Fibroblast of villous mesenchyme (primary cell): Measurements from ENCODE around the gene DACH1. TPM values are rescaled to one million over a fixed set of nuclear protein-coding genes. Genes with fewer than 3 reads are reported as not detected.

Experiments
- DNase-seq: peaks from one replicate; pipeline ENCODE4 v3.0.0-alpha.2; 2010; ENCODE audit warnings: low read depth
- H3K4me3 ChIP-seq: 2 replicates; pipeline ENCODE4 v1.5.1; 2011; ENCODE audit warnings: low read depth, mild to moderate bottlenecking, low read length
- total RNA-seq: library from RNA; depleted of rRNA; stranded (reverse); fragments of >200 nt; gene quantifications from 2 replicates; pipeline ENCODE4 v1.2.3, GENCODE V29; 2012
- TF ChIP-seq, protein P1 (sequence below): IDR thresholded peaks from 2 replicates; pipeline ENCODE4 v1.5.1; 2012; ENCODE audit warnings: low read depth, mild to moderate bottlenecking, low read length; ENCODE audit not compliant: insufficient read depth

The DACH1 gene
- total RNA-seq, 1 donor, result 0.43 TPM

DNA sequence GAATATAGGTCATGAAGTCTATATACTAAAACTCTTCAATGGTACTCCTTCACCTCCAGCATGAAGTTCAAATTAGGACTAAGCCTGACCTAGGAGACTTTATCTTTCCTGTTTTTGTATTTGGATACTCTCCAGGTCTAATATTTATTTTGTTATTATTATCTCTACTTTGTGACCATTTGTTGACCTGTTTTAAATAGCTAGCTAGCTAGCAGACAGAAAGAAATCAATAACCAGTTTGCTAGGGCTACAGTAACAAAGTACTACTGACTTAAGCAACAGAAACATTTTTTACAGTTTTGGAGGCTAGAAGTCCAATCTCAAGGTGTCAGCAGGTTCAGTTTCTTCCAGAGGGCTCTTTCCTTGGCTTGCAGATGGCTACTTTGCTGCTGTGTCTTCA lies 15.1 kb upstream of the DACH1 start:
- TF ChIP-seq, protein P1, sequence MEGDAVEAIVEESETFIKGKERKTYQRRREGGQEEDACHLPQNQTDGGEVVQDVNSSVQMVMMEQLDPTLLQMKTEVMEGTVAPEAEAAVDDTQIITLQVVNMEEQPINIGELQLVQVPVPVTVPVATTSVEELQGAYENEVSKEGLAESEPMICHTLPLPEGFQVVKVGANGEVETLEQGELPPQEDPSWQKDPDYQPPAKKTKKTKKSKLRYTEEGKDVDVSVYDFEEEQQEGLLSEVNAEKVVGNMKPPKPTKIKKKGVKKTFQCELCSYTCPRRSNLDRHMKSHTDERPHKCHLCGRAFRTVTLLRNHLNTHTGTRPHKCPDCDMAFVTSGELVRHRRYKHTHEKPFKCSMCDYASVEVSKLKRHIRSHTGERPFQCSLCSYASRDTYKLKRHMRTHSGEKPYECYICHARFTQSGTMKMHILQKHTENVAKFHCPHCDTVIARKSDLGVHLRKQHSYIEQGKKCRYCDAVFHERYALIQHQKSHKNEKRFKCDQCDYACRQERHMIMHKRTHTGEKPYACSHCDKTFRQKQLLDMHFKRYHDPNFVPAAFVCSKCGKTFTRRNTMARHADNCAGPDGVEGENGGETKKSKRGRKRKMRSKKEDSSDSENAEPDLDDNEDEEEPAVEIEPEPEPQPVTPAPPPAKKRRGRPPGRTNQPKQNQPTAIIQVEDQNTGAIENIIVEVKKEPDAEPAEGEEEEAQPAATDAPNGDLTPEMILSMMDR, result no peak
- no peak overlapping the region for H3K4me3 ChIP-seq
- DNase-seq, result no peak

DNA sequence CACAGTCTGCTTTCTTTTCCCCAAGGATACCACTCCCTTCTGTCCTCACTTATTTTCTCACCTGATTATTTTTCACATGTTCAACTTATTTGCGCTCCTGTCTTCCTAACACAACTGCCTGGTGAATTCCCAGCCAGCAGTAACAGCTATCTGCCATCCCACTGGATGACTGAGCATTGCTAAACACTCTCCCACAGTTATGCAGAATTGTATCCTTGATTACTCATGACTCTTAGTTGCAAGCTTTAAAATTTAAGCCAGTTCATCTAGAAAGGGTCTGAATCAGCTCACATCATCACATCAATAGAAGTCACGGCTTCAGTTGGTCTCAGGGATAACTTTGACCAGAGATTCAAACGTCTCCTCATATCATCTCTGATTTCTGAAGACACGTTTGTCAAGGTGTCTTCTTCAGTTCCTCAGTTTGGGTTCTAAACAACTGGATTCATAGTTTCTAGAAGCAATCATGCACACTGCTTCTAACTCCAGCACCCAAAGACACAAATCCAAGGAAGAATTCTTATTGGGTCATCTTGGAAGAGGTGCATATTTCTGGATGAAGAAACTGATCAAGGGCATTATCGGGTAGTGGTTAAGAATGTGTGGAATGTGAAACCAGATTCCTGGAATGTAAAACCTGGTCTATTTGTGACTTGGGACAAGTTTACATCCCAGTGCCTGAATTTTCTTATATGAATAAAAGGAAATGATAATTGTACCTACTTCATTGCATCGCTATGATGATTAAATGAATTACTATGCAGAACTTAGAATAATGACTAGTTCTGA lies 13.9 kb upstream of the DACH1 start:
- TF ChIP-seq, protein P1, result no peak
- peak; percentile 36 for DNase-seq
- no peak overlapping the region for H3K4me3 ChIP-seq

DNA sequence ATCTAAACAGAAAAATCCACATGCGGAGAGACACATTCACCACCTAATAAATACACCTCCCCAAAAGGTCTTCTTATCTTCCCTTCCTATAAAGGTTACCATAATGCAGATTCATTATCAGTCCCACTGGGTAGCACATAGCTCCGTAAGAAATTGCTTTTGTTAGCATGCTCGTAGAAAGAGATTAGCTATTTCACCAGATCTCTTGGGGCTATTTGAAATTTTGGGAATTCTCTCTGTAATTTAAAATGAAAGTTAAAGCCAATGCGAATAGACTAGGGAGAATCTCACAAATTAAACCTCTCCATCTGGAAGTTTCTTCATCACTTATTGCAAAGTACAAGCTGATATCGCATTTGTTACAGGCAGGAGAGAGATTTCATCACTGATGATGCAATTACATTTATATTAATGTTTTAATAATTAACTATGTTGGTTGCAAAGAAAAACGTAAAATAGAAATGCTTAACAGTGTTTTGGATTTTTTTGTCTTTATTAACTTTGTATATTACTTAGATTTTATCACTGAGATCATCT lies 12.9 kb upstream of the DACH1 start:
- no peak overlapping the region for H3K4me3 ChIP-seq
- TF ChIP-seq, protein P1, result no peak
- no peak for DNase-seq

DNA sequence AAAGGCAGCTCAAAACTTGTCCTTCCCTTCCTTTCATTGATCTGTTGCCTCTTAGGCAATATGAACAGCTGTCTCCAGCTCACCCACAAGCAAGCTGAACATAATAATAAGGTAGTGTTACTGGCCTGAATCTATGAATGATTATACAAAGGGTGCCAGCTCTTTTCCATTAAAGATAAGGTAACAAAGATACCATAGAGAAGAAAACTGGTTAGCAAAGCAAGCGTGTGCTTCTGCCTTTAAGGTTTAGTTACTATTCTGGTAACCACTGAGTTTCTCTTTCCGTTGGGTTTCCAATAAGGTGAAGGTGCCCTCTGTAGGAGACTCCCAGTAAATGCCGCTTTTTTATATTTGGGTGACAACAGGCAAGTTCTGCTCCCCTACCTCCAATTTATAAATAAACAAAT lies 12.1 kb upstream of the DACH1 start:
- no peak overlapping the region for H3K4me3 ChIP-seq
- DNase-seq, result peak; percentile 56
- TF ChIP-seq, protein P1, result peak; percentile 72

DNA sequence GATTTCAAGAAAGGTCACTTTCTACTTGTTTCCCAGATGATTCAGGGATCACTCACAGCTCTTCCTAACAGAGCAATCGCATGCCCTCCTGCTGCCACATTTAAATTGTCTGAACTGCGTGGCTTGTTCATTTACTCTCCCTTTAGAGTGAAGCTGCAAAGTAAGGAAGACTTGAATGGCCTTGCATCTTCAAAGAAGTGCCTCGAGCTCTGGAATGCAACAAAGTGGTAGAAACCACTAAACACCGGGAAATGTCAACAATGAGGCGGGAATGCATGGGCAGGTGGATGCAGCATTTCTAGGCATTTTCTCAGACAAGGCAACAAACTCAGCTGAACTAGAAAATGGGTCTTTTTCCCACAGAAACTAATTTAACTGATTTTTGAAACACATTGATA lies 10.3 kb upstream of the DACH1 start:
- TF ChIP-seq, protein P1, result no peak
- no peak overlapping the region for H3K4me3 ChIP-seq
- no peak for DNase-seq

DNA sequence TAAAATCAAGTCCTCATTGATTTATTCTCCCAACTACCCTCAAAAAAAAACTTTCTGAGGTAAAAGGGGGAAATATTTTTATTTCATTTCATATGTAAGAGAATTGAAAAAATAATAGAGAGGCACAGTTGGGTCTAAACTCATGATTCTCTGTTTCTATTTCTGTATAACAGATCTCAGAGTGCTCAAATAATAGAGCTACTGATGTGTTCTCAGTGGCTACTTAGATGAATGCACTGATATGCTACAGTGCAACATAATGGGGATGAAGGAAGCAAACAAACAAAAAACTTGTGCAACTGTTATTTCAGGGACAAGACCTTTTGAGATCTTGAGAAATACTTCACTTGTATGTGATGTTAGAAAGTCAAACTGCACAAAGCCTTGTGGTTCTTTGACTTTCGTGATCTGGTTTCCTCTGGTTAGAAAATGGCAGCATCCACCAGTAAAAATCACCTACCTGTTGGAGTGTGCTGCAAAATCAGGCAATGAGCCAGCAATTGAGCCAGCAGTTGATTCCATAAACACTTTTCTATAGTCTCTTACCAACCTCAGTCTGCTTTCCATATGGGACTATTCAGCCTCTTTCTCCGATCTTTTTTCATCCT lies 9.7 kb upstream of the DACH1 start:
- peak; percentile 30 for DNase-seq
- H3K4me3 ChIP-seq, result no peak overlapping the region
- TF ChIP-seq, protein P1, result no peak
